Gastrocnemius medialis (tissue), 4 donors: ENCODE results near the gene TRIM67. TPM values are rescaled to one million over a fixed set of nuclear protein-coding genes. Genes with fewer than 3 reads are reported as not detected.
"Not testable (repeated sequence)": the region's sequence is repeated elsewhere in the genome, so short reads cannot be mapped to it uniquely, and the experiment has no call there.

Experiments used
- ATAC-seq, 2 donors: fragments of 150-250 bp; one replicate each; pipeline ENCODE4 v1.9.1; 2016
- DNase-seq, 2 donors: peaks; one replicate each; pipeline ENCODE4 v3.0.0-alpha.2; 2019
- H3K27ac ChIP-seq, 4 donors: fragments of 200-600 bp; sonication (generic); 1 replicate in 1 of 4; 2 replicates in 3 of 4; pipeline ENCODE4 v1.5.1; 2016 to 2018; ENCODE audit warnings: mild to moderate bottlenecking in 2 of 4, moderate library complexity in 1 of 4
- H3K27me3 ChIP-seq, 3 donors: fragments of 200-600 bp; sonication (generic) in 2 of 3; 1 replicate in 1 of 3; 2 replicates in 2 of 3; pipeline versions ENCODE4 v1.5.1 to v1.6.0; 2016 to 2019; ENCODE audit warnings: mild to moderate bottlenecking in 1 of 3, moderate library complexity in 1 of 3
- H3K36me3 ChIP-seq, 2 donors: fragments of 200-600 bp; sonication (generic) in 1 of 2; one replicate each; pipeline ENCODE4 v1.5.1; 2017 to 2018
- H3K4me1 ChIP-seq, 2 donors: fragments of 200-600 bp; sonication (generic) in 1 of 2; one replicate each; pipeline ENCODE4 v1.5.1; 2016 to 2017; ENCODE audit warnings: mild to moderate bottlenecking in 2 of 2
- H3K4me3 ChIP-seq, 4 donors: fragments of 200-600 bp; sonication (generic) in 3 of 4; 1 replicate in 1 of 4; 2 replicates in 3 of 4; pipeline ENCODE4 v1.5.1; 2016 to 2019; ENCODE audit warnings: mild to moderate bottlenecking in 2 of 4
- H3K9me3 ChIP-seq, 3 donors: fragments of 200-600 bp; sonication (generic) in 2 of 3; 1 replicate in 1 of 3; 2 replicates in 2 of 3; pipeline ENCODE4 v1.5.1; 2016 to 2019
- POLR2A ChIP-seq, 2 donors: fragments of 450-650 bp; IDR thresholded peaks; one replicate each; pipeline ENCODE4 v1.6.1; 2017; ENCODE audit warnings: antibody characterized with exemption in 2 of 2, mild to moderate bottlenecking in 2 of 2, moderate library complexity in 2 of 2
- in situ Hi-C, 4 donors: fragments of 200-750 bp; cut with MboI; loops; one replicate each; pipeline versions ENCODE4 v1.15.0 to v1.8.0; 2017; ENCODE audit warnings: low sequenced_read_pairs in 4 of 4
- intact Hi-C: fragments of 100-400 bp; cut with DNase I; formaldehyde crosslinking; loops from one replicate; pipeline ENCODE4 v1.15.1; 2023; ENCODE audit warnings: low total_unique reads
- total RNA-seq, 4 donors: library from RNA; depleted of rRNA; stranded (reverse); fragments of >200 nt; gene quantifications; one replicate each; pipeline versions ENCODE4 v1.1.0 to v1.2.3, GENCODE V29; 2016
- TF ChIP-seq, protein P1 (sequence below), 5 experiments: fragments of 450-650 bp in 3 of 5; fragments of 200-600 bp in 2 of 5; sonication (generic) in 2 of 5; IDR thresholded peaks in 4 of 5; conservative IDR thresholded peaks in 1 of 5; 1 replicate in 4 of 5; 2 replicates in 1 of 5; pipeline ENCODE4 v1.5.1; 2016 to 2019; ENCODE audit warnings: antibody characterized with exemption in 5 of 5, mild to moderate bottlenecking in 3 of 5, moderate library complexity in 3 of 5

The TRIM67 gene
- total RNA-seq, 4 donors from 2014 or later, result not detected

DNA sequence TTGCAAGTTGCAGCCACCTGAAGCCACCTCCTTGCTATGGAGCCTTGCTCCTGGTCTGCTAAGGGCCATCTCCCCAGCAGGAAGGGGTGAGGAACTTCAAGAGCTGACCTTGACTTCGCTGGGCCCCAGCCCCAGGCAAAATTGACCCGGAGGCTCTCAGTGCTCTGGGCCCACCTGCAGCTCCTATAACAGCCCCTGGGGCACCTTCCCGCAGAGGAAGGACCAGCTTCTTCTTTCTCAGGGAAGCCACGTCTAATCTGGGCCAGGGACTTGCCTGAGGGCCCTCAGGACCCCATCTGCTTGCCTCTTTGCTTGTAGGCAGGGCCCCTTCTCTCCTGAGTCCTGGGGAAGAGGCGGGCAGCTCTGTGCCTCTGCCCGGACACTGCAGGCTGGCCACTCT is 48.3 kb downstream of the TRIM67 start:
- no peak for ATAC-seq
- Histone ChIP-seq H3K36me3 (no peaks in the 10 kb centered on the region), H3K4me3 (no peak overlapping the region), H3K9me3 (no peaks in the 10 kb centered on the region), H3K27ac (no peak overlapping the region), H3K27me3 (peaks cover 0 to 2% (median 0%) of the 10 kb centered on the region in 3 donors), H3K4me1 (no peaks in the 10 kb centered on the region)
- in situ Hi-C loops (loop anchor here (5.0 to 25.0 kb wide), 6 partner anchors 223 to 413 kb away; partner anchors contain the start of genes ARV1 (in 1 of the 4) and TTC13 (in 1 of the 4)), intact Hi-C loops (loop anchor here (2.0 kb wide), 1 partner anchor 231 kb away; the partner anchor contains the start of genes ARV1 and TTC13)
- no peak for TF ChIP-seq POLR2A (IDR thresholded peaks at IDR 0.05)
- TF ChIP-seq, protein P1, sequence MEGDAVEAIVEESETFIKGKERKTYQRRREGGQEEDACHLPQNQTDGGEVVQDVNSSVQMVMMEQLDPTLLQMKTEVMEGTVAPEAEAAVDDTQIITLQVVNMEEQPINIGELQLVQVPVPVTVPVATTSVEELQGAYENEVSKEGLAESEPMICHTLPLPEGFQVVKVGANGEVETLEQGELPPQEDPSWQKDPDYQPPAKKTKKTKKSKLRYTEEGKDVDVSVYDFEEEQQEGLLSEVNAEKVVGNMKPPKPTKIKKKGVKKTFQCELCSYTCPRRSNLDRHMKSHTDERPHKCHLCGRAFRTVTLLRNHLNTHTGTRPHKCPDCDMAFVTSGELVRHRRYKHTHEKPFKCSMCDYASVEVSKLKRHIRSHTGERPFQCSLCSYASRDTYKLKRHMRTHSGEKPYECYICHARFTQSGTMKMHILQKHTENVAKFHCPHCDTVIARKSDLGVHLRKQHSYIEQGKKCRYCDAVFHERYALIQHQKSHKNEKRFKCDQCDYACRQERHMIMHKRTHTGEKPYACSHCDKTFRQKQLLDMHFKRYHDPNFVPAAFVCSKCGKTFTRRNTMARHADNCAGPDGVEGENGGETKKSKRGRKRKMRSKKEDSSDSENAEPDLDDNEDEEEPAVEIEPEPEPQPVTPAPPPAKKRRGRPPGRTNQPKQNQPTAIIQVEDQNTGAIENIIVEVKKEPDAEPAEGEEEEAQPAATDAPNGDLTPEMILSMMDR (IDR thresholded peaks at IDR 0.05 in 4 of 5, conservative IDR thresholded peaks at IDR 0.05 in 1 of 5), result no peak
- no peak for DNase-seq

DNA sequence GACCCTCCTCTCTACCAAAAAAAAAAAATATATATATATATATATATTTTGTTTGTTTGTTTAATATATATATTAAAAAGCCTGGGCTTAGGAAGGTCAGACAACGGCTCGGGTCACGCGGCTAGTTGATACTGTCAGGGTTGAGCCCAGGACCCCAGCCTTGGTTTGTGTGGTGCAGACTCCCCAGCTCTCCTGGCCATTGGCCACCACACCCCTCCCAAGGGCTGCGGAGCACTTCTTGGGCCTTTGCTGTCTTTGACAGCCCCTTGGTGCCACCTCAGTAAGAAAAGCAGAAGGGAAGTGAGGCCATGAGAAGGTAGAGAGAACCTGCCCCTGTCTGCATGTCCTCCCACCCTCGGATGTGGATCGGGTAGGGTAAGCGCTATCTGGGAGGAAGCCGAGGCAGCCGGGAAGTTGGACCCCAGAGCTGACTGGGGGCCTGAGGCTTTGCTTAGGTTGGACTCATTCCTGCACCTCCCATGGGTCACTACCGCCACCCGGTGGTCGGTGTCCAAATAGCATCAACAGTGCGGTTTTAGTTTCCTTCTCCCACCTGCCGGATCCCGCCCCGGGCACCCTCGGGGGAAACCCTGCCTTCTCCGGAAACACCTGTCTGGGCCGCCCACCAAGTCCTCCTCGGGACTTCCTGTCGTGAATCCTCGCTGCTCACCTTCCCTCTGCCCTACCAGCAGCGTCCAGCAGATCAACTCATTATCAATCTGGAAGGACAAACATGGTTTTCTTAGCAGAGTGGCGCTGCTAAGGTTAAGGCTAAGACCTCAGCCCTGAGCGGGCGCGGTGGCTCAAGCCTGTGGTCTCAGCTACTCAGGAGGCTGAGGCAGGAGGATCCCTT is 49.4 kb downstream of the TRIM67 start:
- DNase-seq (peak; percentile 19 to 72), ATAC-seq (peak; percentile 78 to 92)
- H3K4me1 ChIP-seq, result no peaks in the 10 kb centered on the region
- TF ChIP-seq, protein P1 (IDR thresholded peaks at IDR 0.05 in 4 of 5, conservative IDR thresholded peaks at IDR 0.05 in 1 of 5), result peak; percentile 76 to 90 (median 88)
- TF ChIP-seq POLR2A (IDR thresholded peaks at IDR 0.05), result no peak
- H3K27me3 ChIP-seq, result peaks cover 0 to 4% (median 0%) of the 10 kb centered on the region in 3 donors
- H3K27ac ChIP-seq, result no peak overlapping the region
- intact Hi-C loops (loop anchor here (1.0 to 2.0 kb wide), 3 partner anchors 232 to 413 kb away; partner anchors contain the start of genes ARV1 and TTC13), in situ Hi-C loops (loop anchor here (5.0 to 25.0 kb wide), 6 partner anchors 224 to 414 kb away; partner anchors contain the start of genes ARV1 (in 1 of the 4) and TTC13 (in 1 of the 4))
- no peaks in the 10 kb centered on the region for H3K36me3 ChIP-seq
- peak overlapping the region; percentile 38 to 71 (median 51) for H3K4me3 ChIP-seq
- H3K9me3 ChIP-seq, result no peaks in the 10 kb centered on the region

DNA sequence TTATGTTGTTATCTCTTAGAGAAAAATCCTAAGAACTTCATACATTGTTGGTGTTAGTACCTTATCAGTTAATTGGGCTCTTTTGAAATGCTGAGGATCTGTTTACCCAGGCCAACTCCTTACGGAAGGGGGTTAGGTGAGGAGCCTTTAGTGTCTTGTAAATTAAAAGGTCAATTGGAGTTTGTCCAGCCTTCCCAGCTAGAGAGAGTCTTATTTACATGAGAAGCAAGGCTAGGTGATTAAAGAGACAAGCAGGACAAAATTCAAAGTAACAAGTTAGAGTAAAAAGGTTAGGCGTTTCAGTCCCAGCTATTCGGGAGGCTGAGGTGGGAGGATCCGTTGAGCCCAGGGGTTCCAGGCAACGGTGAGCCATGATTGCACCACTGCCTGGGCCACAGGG is 50.4 kb downstream of the TRIM67 start:
- ATAC-seq, DNase-seq, H3K4me1 ChIP-seq, H3K27ac ChIP-seq, H3K9me3 ChIP-seq, H3K27me3 ChIP-seq, H3K36me3 ChIP-seq, intact Hi-C loops, H3K4me3 ChIP-seq: not testable (repeated sequence)
- in situ Hi-C loops, result loop anchor here (5.0 to 25.0 kb wide), 6 partner anchors 225 to 415 kb away; partner anchors contain the start of genes ARV1 (in 1 of the 4) and TTC13 (in 1 of the 4)

DNA sequence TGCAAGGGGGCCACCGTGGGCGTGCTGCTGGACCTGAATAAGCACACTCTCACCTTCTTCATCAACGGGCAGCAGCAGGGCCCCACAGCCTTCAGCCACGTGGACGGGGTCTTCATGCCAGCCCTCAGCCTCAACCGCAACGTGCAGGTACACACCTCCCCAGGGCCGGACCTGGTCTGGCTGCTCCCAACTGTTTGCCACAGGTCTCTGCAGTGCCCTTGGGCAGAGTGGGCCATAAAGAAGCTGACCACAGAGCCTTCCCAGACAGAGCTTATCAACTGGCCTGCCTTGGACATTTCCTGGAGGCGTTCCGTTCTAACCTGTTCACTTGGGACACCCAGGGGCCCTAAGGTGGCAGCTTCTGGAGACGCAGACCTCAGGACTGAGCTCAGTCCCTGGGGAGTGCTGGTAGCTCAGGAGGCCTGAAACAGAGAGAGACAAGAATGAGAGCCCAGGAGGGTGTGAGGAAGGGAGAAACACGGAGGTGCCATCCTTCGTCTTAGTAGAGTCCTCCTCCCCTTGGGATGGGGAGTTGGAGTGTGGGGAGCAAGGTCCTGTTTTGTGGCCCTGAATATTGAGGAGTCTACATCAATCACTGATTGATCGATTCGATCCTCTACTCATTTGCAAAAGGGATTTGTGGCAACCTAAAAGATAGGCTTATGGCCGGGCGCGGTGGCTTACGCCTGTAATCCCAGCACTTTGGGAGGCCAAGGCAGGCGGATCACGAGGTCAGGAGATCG is 52.1 kb downstream of the TRIM67 start:
- Histone ChIP-seq H3K27me3 (peaks cover 0 to 4% (median 0%) of the 10 kb centered on the region in 3 donors), H3K4me3 (no peak overlapping the region), H3K27ac (no peak overlapping the region), H3K9me3 (no peaks in the 10 kb centered on the region), H3K36me3 (no peaks in the 10 kb centered on the region), H3K4me1 (no peaks in the 10 kb centered on the region)
- no peak for ATAC-seq
- in situ Hi-C loops (loop anchor here (5.0 to 25.0 kb wide), 6 partner anchors 227 to 417 kb away; partner anchors contain the start of genes ARV1 (in 1 of the 4) and TTC13 (in 1 of the 4)), intact Hi-C loops (no loop called here)
- no peak for DNase-seq
- TF ChIP-seq POLR2A (IDR thresholded peaks at IDR 0.05), result no peak
- TF ChIP-seq, protein P1 (IDR thresholded peaks at IDR 0.05 in 4 of 5, conservative IDR thresholded peaks at IDR 0.05 in 1 of 5), result no peak
